ENCODE measurements around the gene C10orf95.
A peak's percentile ranks its signal among the peaks of the same experiment; 100 is the strongest.

The C10orf95 gene

GRCh38 chr10:102434394-102435132, 16.8 kb downstream of the C10orf95 start:
- peak; percentile 41 for DNase-seq (ENCODE audit: low spot score)

DNA sequence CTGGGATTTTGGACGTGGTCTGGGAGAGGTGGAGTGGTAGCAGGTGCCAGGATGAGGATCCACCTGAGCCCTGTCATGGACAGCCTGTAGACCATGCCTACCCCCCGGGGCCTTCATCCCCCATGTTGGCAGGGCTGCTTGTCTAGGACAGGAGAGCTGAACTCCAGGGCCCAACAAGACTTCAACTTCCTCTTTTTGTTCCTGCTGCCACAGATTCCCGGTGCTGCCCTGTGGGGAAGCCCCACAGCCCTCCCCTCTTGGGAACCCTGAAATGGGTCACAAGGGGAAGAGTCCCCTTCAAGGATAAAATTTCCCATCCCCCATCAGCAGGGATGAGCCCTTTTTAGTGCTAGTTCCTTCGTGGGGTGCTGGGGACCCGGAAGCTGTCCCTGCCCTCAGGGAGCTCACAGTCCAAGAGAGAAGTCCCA, 17.7 kb downstream of the C10orf95 start:
- DNase-seq (ENCODE audit: low spot score): peak; percentile 44

- peak; percentile 98 for DNase-seq (ENCODE audit: low spot score)
Measured at GRCh38 chr10:102432162-102432950, 19.0 kb downstream of the C10orf95 start, which contains the start of gene CUEDC2. TSS of gene CUEDC2 (minus strand) at chr10:102432574. CDS start at chr10:102425188, 7,386 bp downstream.

DNA sequence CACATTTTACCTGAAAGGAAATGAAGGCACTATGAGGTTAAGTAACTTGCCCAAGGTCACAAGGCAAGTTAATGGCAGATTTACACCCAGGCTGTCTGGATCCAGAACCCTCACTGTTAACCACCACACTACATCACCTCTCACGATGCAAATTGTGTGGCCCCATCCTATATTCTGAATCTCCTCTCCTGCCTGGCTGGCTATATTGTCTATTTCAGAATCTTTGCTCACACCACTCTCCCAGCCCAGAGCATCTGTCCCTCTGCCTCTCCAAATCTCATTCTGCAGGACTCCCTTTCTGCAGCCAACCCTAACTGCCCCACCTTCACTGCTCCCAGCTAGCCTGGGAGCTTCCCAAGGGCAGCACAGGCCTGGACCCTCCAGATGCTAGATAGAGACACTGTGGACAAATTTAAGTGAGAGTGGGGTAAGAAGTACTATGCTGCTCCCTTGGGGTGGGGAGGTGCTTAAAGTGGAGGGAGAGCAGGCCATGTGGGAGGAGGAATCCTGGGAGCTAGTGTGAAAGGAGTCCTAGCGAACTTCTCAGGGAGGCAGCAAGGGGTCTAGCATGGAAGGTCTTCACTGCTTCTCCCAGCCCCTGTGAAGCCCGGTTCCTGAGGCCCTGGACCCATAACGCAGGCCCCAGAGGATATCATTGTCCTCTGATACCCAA, 19.8 kb downstream of the C10orf95 start:
- DNase-seq (ENCODE audit: low spot score): no peak

DNA sequence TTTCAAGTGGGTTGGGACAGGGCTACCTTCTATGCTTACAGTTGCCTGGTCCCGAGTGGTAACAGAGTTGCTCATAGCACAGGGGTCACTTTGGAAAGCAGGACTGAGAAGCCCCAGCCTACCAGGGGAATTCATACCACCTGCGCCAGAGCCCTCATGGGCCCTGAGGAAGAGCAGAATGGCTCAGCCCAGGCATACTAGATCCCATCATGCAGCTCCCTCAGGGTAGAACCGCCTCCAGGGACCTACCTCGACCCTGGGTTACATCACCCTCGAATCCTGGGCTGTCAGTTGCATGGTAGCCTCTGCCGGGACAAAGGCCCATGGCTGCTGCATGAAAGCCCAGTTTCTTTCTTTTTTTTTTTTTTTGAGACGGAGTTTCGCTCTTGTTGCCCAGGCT, 21.9 kb downstream of the C10orf95 start:
- no peak for DNase-seq (ENCODE audit: low spot score)

- no peak for DNase-seq (ENCODE audit: low spot score)
Measured at GRCh38 chr10:102426803-102427287, 24.5 kb downstream of the C10orf95 start.

GRCh38 chr10:102425444-102425843, 25.9 kb downstream of the C10orf95 start:
- DNase-seq (ENCODE audit: low spot score): no peak

DNA sequence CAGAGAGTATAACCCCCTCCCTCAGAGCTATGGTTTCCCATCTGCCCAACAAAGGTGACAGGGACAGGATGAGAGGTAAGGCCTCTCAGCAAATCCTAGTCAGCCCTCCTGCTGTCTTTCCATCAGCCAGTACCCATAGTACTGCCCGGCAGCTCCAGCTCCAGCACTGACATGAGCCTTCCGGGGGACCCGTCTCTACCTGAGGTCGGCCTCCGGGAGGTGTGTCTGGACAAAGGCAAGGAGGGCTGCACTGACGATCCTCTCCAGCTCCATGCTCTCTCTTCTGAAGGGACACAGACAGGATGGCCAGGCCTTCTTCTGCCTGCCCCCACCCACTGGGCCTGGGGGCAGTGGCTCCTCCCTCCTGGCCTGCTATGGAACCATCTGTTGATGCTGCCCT, 26.4 kb downstream of the C10orf95 start:
- no peak for DNase-seq (ENCODE audit: low spot score)

GRCh38 chr10:102424145-102424544, 27.2 kb downstream of the C10orf95 start:
- DNase-seq (ENCODE audit: low spot score): no peak

GRCh38 chr10:102423372-102423968, 27.9 kb downstream of the C10orf95 start:
- DNase-seq (ENCODE audit: low spot score): no peak

DNA sequence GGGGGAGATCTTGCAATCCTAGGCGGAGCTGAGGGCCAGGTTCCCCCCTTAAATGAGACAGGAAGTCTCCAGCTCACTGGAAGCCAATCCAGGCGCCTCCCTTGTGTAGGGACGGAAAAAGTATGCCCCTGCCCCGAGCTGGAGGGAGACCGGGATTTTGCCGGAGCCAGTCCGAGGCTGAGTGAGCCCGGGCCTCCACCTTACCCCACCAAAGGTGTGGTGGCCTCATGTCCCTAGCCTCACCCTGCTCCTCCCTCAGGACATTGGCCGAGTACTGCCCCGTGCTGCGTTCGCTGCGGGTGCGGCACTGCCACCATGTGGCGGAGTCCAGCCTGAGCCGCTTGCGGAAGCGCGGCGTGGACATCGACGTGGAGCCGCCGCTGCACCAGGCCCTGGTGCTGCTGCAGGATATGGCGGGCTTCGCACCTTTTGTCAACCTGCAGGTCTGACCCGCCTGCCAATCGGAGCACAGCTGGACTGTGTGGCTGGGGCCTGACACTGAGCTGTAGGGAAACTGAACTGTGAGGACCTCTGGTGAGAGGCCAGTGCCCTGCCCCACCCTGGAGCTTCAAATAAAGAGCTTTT, 28.7 kb downstream of the C10orf95 start:
- peak; percentile 82 for DNase-seq (ENCODE audit: low spot score)

GRCh38 chr10:102421757-102422512, 29.4 kb downstream of the C10orf95 start:
- no peak for DNase-seq (ENCODE audit: low spot score)

DNA sequence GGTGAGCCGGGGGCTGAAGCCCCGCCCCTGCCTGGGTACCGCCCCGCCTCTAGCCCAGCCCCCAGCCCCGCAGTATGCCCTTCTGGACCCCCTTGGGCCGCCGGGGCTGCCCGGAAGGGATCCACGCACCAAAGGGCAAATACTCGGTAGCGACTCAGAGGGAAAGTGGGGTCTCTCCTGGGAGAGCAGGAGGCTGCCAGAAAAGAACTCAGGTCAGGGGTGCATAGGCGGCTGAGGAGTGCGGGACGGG, 29.9 kb downstream of the C10orf95 start:
- no peak for DNase-seq (ENCODE audit: low spot score)

- DNase-seq (ENCODE audit: low spot score): peak; percentile 99
Measured at GRCh38 chr10:102420714-102421506, 30.4 kb downstream of the C10orf95 start, which contains the start of gene FBXL15. TSS of gene FBXL15 (plus strand) at chr10:102420836. CDS start at chr10:102421130, 294 bp downstream.

GRCh38 chr10:102420181-102420713, 31.1 kb downstream of the C10orf95 start:
- DNase-seq (ENCODE audit: low spot score): no peak

DNA sequence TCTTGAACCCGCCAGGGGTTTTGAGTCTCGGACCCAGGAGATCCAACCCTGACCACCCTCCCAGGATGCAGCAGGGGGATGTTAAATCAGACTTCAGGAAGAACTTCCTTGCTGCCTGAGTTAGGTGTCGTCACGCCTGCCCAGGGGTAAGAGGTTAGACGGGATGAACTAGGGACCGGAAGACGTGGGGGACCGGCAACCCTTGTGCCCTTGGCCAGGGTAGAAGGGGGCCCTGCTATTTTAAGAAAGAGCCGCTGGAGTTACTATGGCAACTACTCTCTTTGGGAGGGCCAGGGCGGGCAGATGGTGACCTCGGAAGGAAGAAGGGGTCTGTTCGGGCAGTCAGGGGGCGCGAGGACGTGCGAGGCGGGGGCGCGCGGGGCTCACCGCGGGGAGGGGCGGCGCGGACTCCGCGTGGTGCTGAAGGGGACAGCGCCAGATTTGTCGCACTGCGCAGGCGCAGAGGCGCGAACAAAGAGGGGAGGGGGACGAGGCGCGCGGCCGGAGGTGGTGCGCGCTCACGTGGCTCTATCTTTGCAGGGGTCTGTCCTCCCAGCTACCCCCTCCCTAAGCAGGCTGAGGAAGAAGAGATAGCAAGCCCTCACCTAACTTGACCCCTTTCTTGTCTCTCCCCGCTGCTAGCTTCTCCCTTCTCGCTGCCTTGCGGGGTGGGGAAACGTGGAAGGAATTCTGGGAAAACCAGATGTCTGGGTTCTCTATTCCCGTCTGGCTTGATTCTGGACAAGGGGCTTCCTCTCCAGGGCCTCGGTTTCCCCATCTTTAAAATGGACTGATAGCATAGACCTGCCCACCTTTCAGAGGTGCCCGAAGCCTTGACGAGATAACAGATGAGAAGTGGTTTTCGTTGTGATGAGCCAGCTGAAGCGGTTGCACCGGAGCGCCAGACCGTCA, 31.8 kb downstream of the C10orf95 start:
- DNase-seq (ENCODE audit: low spot score): peak; percentile 94

DNA sequence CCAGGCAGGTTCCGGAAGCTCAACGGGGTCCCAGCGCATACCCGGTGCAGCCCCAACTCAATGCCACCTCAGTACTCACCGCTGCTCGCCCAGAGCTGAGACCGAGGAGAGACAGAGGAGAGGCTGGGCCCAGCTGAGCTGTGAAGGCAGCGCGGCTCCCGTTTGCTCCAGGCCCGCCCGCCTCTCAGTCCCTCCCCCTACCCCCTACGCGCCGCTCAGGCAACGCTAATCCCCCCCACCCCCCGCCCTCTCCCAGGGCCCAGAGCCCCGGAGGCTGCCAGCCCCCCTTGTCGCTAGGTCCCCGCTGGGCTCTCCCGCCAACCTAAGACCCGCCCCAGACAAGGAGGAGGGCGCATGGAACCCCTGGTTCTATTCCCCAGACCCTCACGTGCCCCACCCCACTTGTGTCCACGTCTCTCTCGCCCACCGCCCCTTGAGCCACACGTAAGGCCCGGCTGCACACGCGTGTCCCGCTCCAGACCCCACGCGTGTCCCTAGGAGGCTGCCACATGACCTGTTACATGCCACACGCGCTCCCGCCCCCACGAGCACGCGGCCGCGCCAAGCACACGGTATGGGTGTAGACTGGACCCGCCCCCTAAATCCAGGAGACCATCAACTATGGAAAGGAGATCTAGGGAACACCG, 32.6 kb downstream of the C10orf95 start, which contains the start of gene PSD:
PSD (minus strand) TSS at position 164 of the 647 bp plus-strand sequence. CDS start 1,747 bp downstream, outside the sequence.
- DNase-seq (ENCODE audit: low spot score): peak; percentile 81

DNA sequence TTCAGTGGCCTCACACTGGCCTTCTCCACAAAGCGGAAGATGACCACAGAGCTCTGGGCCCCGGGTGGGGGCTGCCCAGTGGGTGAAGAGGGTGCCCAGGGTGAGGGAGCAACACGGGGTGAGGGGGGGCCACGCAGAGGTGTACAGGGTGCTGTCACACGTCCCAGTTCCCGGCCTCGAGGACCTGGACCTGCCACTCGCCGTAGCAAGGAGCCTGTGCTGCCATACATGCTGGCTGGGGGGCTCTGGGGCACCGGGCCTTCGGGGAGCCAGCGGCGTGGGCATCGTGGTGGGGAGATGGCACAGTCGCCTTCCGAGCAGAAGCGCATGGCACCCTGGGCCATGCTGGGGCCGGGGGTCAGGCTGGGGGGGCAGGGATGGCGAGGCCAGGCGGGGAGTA, 34.6 kb downstream of the C10orf95 start:
- DNase-seq (ENCODE audit: low spot score): no peak
